GM12878 (cell line): ENCODE measurements around the gene TDP1. TPM values are rescaled to one million over a fixed set of nuclear protein-coding genes. Genes with fewer than 3 reads are reported as not detected.

ENCODE experiments used
- ATAC-seq: fragments of 200-7000 bp; cut with Tn5 transposase; 3 replicates; pipeline ENCODE4 v1.9.1; 2020; ENCODE audit warnings: mild to moderate bottlenecking, moderate library complexity
- BruUV-seq: library from RNA; stranded (reverse); fragments of 400-500 nt; replicated peaks from 2 replicates; lab custom pipeline; 2021; lab: Mats Ljungman, UMichigan
- CTCF ChIA-PET: fragments of 300-600 bp; sonication (Branson Sonifier 250); formaldehyde crosslinking; extraction: SDS; loops from one replicate; lab custom pipeline; 2021; ENCODE audit warnings: inconsistent platforms; lab: Yijun Ruan, JAX
- POLR2A ChIA-PET: fragments of 350-600 bp; formaldehyde crosslinking; extraction: SDS; loops from one replicate; lab custom pipeline; 2021; ENCODE audit warnings: inconsistent platforms; lab: Charles Lee
- RAD21 ChIA-PET: fragments of 300-600 bp; sonication (Branson Sonifier 250); formaldehyde crosslinking; loops from one replicate; lab custom pipeline; 2023; ENCODE audit warnings: antibody characterized with exemption; ENCODE audit not compliant: unreplicated experiment; lab: Charles Lee
- SMC1A ChIA-PET: fragments of 300-600 bp; sonication (Branson Sonifier 250); formaldehyde crosslinking; loops from one replicate; lab custom pipeline; 2023; ENCODE audit not compliant: unreplicated experiment, uncharacterized antibody; lab: Charles Lee
- DNase-seq: peaks from one replicate; pipeline ENCODE4 v3.0.0-alpha.2; 2011; ENCODE audit warnings: low read depth, low spot score
- FAIRE-seq: peaks from 3 replicates; lab custom pipeline; 2011; peaks lifted over from hg19 to GRCh38; lab: Jason Lieb, UNC
- H2AFZ ChIP-seq: 2 replicates; pipeline ENCODE4 v1.6.0; 2011; ENCODE audit warnings: low read depth, low read length, control low read depth; ENCODE audit not compliant: control insufficient read depth
- H3K27ac ChIP-seq: 2 replicates; pipeline ENCODE4 v1.5.1; 2011; ENCODE audit warnings: control low read depth; ENCODE audit not compliant: control insufficient read depth, insufficient read depth
- H3K27me3 ChIP-seq, 2 experiments: replicated peaks in 1 of 2; 2 replicates each; pipeline versions ENCODE4 v1.6.0 to v1.6.1; 2011; ENCODE audit warnings: low read length in 1 of 2; ENCODE audit not compliant: control insufficient read depth in 2 of 2, insufficient read depth in 2 of 2
- H3K36me3 ChIP-seq, 2 experiments: 2 replicates each; pipeline ENCODE4 v1.5.1; 2011; ENCODE audit warnings: low read length in 1 of 2; ENCODE audit not compliant: control insufficient read depth in 2 of 2, insufficient read depth in 2 of 2
- H3K4me1 ChIP-seq: 2 replicates; pipeline ENCODE4 v1.6.1; 2011; ENCODE audit warnings: mild to moderate bottlenecking, low read length, moderate library complexity, mixed read lengths; ENCODE audit not compliant: control insufficient read depth, insufficient read depth
- H3K4me2 ChIP-seq: 2 replicates; pipeline ENCODE4 v1.6.0; 2011; ENCODE audit warnings: control low read depth; ENCODE audit not compliant: control insufficient read depth, insufficient read depth
- H3K4me3 ChIP-seq: fragments of 200-600 bp; sonication (generic); 2 replicates; pipeline ENCODE4 v1.5.1; 2016
- H3K79me2 ChIP-seq: 2 replicates; pipeline ENCODE4 v1.6.0; 2011; ENCODE audit warnings: low read length; ENCODE audit not compliant: control insufficient read depth, insufficient read depth
- H3K9ac ChIP-seq: 2 replicates; pipeline ENCODE4 v1.8.0; 2011; ENCODE audit warnings: low read length, control low read depth, mixed read lengths; ENCODE audit not compliant: control insufficient read depth, insufficient read depth
- H3K9me3 ChIP-seq: replicated peaks from 3 replicates; pipeline ENCODE4 v1.5.1; 2011; ENCODE audit warnings: mild to moderate bottlenecking, low read length; ENCODE audit not compliant: control insufficient read depth, insufficient read depth
- H4K20me1 ChIP-seq: 2 replicates; pipeline ENCODE4 v1.6.0; 2011; ENCODE audit not compliant: control insufficient read depth, insufficient read depth
- ASH2L ChIP-seq: fragments of 300-600, 200-600 bp; sonication (generic); IDR thresholded peaks from 2 replicates; pipeline ENCODE4 v1.6.1; 2017; ENCODE audit warnings: low read depth, mild to moderate bottlenecking, borderline replicate concordance
- BHLHE40 ChIP-seq, 2 experiments: fragments of 450-650 bp in 1 of 2; IDR thresholded peaks; 2 replicates each; pipeline ENCODE4 v1.6.1; 2011 to 2017; ENCODE audit warnings: low read depth in 2 of 2, borderline replicate concordance in 1 of 2, improper control_type of control experiment in 1 of 2, low read length in 1 of 2, mild to moderate bottlenecking in 1 of 2
- CEBPB ChIP-seq, 2 experiments: fragments of 150-350 bp in 1 of 2; IDR thresholded peaks; 2 replicates each; pipeline ENCODE4 v1.6.1; 2012 to 2014; ENCODE audit warnings: low read depth in 2 of 2, low read length in 2 of 2, borderline replicate concordance in 1 of 2, inconsistent platforms in 1 of 2
- EGR1 ChIP-seq, 2 experiments: IDR thresholded peaks; 1 replicate in 1 of 2; 2 replicates in 1 of 2; pipeline ENCODE4 v1.6.1; 2011 to 2012; ENCODE audit warnings: low read depth in 2 of 2, low read length in 2 of 2, borderline replicate concordance in 1 of 2, mild to moderate bottlenecking in 1 of 2, moderate library complexity in 1 of 2
- MXI1 ChIP-seq: fragments of 150-350 bp; IDR thresholded peaks from 2 replicates; pipeline ENCODE4 v1.6.1; 2011; ENCODE audit warnings: low read depth, mild to moderate bottlenecking, inconsistent platforms, low read length, improper control_type of control experiment
- MYC ChIP-seq: IDR thresholded peaks from 2 replicates; pipeline ENCODE4 v1.6.1; 2011; ENCODE audit warnings: mild to moderate bottlenecking, low read length, moderate library complexity, inconsistent platforms; ENCODE audit not compliant: insufficient read depth, insufficient replicate concordance, insufficient read length, severe bottlenecking
- NFXL1 ChIP-seq: fragments of 450-650 bp; IDR thresholded peaks from 2 replicates; pipeline ENCODE4 v1.6.1; 2017; ENCODE audit warnings: antibody characterized with exemption, mild to moderate bottlenecking, borderline replicate concordance
- PAX5 ChIP-seq: IDR thresholded peaks from 2 replicates; pipeline ENCODE4 v1.6.1; 2011; ENCODE audit warnings: low read depth, low read length, borderline replicate concordance
- PAX8 ChIP-seq: fragments of 450-650 bp; IDR thresholded peaks from 2 replicates; pipeline ENCODE4 v1.6.1; 2017; ENCODE audit warnings: mild to moderate bottlenecking, moderate library complexity
- POU2F2 ChIP-seq: IDR thresholded peaks from 3 replicates; pipeline ENCODE4 v1.6.1; 2011; ENCODE audit warnings: low read depth, mild to moderate bottlenecking, low read length, borderline replicate concordance
- SRF ChIP-seq, 2 experiments: IDR thresholded peaks; 2 replicates each; pipeline ENCODE4 v1.6.1; 2011; ENCODE audit warnings: low read depth in 2 of 2, low read length in 2 of 2, mild to moderate bottlenecking in 1 of 2, moderate library complexity in 1 of 2
- WGBS: methylation state at CpG from one replicate; pipeline ENCODE4 v1.1.6; 2016; ENCODE audit warnings: low lambda C conversion rate; ENCODE audit not compliant: insufficient replicate concordance, insufficient coverage; ENCODE audit errors: missing lambda C conversion rate; 5-methylcytosine and 5-hydroxymethylcytosine counted together
- in situ Hi-C: fragments of 300-500 bp; cut with MboI; formaldehyde crosslinking; loops from 9 replicates; pipeline ENCODE4 v1.14.3; 2018; ENCODE audit warnings: mixed read lengths
- intact Hi-C: fragments of 100-400 bp; cut with micrococcal nuclease; formaldehyde crosslinking; loops from one replicate; pipeline ENCODE4 v1.14.2; 2022; ENCODE audit not compliant: unreplicated experiment
- polyA plus RNA-seq, 11 experiments: library from polyadenylated mRNA; depleted of rRNA in 4 of 11; unstranded in 6 of 11; stranded (reverse) in 5 of 11; fragments of >200 nt; fragmentation: Nextera tagmentation in 4 of 11; fragmentation: Illumina TruSeq in 1 of 11; extraction: Ambion mirVana in 4 of 11; extraction: Trizol in 1 of 11; gene quantifications; 1 replicate in 1 of 11; 2 replicates in 10 of 11; pipeline versions ENCODE4 v1.2.1 to v1.2.3, GENCODE V29; 2011 to 2016; ENCODE audit warnings: inconsistent platforms in 2 of 11, missing spikeins in 2 of 11, low read depth in 1 of 11
- total RNA-seq, 4 experiments: library from RNA; depleted of rRNA in 3 of 4; stranded (reverse); fragments of >200 nt in 3 of 4; fragmentation: Illumina TruSeq in 1 of 4; extraction: Trizol in 1 of 4; gene quantifications; 2 replicates each; pipeline versions ENCODE4 v1.2.1 to v1.2.3, GENCODE V29; 2013 to 2021
- TF ChIP-seq, protein P1 (sequence below): fragments of 450-650 bp; IDR thresholded peaks from 2 replicates; pipeline ENCODE4 v1.6.1; 2018; ENCODE audit warnings: borderline replicate concordance, mild to moderate bottlenecking; ENCODE audit not compliant: partially characterized antibody
- TF ChIP-seq, protein P2 (sequence below): fragments of 450-650 bp; formaldehyde crosslinking; IDR thresholded peaks from 2 replicates; pipeline ENCODE4 v1.4.0; 2022; ENCODE audit warnings: mild to moderate bottlenecking, moderate library complexity

Gene TDP1
- total and polyA plus RNA-seq, 10 of the 15 experiments (the other 5 are each of a cell fraction or from before 2014, with no cell fraction given), result 40.2 to 60.4 (median 54.1) TPM

DNA sequence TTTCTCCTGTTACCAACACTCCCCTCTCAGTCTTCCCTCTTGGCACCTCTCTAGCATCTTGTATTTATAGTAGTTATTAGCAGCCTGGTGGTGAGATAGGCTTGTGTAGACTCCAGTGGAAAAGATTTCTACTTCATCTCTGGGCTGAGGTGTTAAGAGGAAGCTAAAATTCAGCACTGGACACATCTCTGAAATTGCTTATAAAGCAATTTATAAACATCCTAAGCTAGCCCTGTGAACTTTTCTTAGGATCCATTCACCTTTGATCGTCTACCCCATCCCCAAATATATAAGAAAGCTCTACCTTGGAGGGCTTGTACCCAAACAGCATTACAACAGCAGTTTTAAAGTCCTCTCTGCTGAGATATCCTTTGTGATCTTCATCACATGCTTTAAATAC is 2.1 kb upstream of the TDP1 start (continued):
- TF ChIP-seq POU2F2 (no peak), MXI1 (no peak)

DNA sequence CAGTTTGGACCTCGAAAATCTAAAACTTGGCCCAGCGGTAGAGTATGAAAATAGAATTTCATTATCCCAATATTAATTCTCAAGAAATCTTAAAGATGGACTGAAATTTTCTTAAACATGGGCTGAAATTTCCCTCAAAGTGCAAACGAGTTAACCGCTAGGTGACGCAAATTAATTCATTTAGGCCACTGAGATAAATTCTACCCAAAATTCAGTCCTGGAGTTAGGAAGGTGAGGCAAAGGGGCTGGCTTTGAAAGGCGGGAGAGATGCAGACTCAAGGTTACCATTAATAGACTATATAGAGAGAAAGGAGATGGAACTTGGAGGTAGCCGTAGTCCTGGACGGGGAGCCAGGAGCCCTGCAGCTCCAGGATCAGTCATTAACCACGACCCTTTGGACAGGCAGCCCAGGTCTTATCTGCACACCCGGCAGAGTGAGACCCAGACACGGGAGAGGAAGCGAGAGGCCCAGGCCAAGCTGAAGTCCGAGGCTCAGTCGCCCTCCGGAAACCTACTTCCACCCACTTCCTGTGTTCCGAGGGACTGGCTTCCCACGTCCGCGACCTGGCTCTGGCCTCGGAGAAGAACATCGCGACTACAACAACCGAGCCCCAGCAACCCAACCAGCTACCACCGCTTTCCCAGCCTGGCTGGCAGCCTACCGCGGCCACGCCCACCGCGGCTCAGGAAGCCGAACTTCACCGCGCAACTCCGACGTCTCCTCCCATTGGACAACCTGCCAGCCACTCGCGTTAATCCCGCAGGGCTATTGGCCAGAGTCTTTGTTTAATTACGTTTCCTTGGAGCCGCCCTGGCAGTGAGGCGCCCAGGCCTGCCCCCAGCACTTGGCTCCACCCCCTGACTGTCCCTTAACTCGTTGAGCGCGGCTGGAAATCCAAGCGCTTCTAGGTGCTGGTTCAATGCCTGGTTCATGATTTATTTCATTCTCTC is 1.4 kb upstream of the TDP1 start, which contains the start of gene EFCAB11:
EFCAB11 (minus strand) TSS at position 661 of the 952 bp plus-strand sequence; CDS start at position 591, 70 bp downstream.
- TSS peak; percentile 74 for BruUV-seq
- intact Hi-C loops (loop anchor here (1.0 to 10.0 kb wide), 3 partner anchors 428 to 1960 kb away; partner anchors contain the start of genes FOXN3 and GALC), in situ Hi-C loops (no loop called here)
- Histone ChIP-seq H3K9ac (peak within 1 kb of the TSS; percentile 93), H3K4me3 (peak within 1 kb of the TSS; percentile 65), H3K79me2 (peaks cover 27% of the 10 kb centered on the region), H3K27ac (peak within 1 kb of the TSS; percentile 94), H3K36me3 (peaks cover 0 to 5% of the 10 kb centered on the region in 2 experiments; a peak in 1 of 4 replicates), H3K4me2 (peak within 1 kb of the TSS; percentile 100), H3K4me1 (peaks cover 6% of the 10 kb centered on the region), H3K9me3 (peaks cover 7% of the 10 kb centered on the region; the same call in 1 of the 3 replicates), H4K20me1 (no peaks in the 10 kb centered on the region), H2AFZ (peak within 1 kb of the TSS; percentile 98), H3K27me3 (no peaks in the 10 kb centered on the region)
- 1% methylated on average over 44 of the region's 44 CpGs for WGBS
- FAIRE-seq, result peak; percentile 99
- CTCF ChIA-PET, result interaction anchor here (0.6 to 2.8 kb wide), 3 partner anchors 16 to 201 kb away, joined by 3 to 16 read pairs (median 4); no protein-coding TSS in a partner anchor
- POLR2A ChIA-PET, result interaction anchor here (1.2 to 1.3 kb wide), 2 partner anchors 14 to 28 kb away, joined by 3 read pairs; no protein-coding TSS in a partner anchor
- RAD21 ChIA-PET, result interaction anchor here (0.9 kb wide), 1 partner anchor 16 kb away, joined by 3 read pairs; no protein-coding TSS in a partner anchor
- SMC1A ChIA-PET, result interaction anchor here (0.5 to 1.0 kb wide), 4 partner anchors 8 to 790 kb away, joined by 3 to 4 read pairs (median 3); no protein-coding TSS in a partner anchor
- ATAC-seq, result peak; percentile 92
- DNase-seq, result peak; percentile 93
- TF ChIP-seq CEBPB (IDR thresholded peaks at IDR 0.05; ENCODE audit: borderline replicate concordance in 1 of 2, low read depth in 2 of 2, low read length in 2 of 2) (no peak), ASH2L (no peak), PAX5 (no peak; the same call in 1 of the 2 replicates), MYC (no peak), PAX8 (no peak), BHLHE40 (IDR thresholded peaks at IDR 0.05; ENCODE audit: borderline replicate concordance in 1 of 2, low read depth in 2 of 2, low read length in 1 of 2) (peak in 1 of 2 experiments; percentile 15; a peak in 1 of 4 replicates), NFXL1 (no peak), SRF (IDR thresholded peaks at IDR 0.05; ENCODE audit: low read depth in 2 of 2, low read length in 2 of 2) (no peak), EGR1 (IDR thresholded peaks at IDR 0.05; ENCODE audit: borderline replicate concordance in 1 of 2, low read depth in 2 of 2, low read length in 2 of 2) (peak in 1 of 2 experiments; percentile 41; a peak in 1 of 3 replicates)
- TF ChIP-seq, protein P1, sequence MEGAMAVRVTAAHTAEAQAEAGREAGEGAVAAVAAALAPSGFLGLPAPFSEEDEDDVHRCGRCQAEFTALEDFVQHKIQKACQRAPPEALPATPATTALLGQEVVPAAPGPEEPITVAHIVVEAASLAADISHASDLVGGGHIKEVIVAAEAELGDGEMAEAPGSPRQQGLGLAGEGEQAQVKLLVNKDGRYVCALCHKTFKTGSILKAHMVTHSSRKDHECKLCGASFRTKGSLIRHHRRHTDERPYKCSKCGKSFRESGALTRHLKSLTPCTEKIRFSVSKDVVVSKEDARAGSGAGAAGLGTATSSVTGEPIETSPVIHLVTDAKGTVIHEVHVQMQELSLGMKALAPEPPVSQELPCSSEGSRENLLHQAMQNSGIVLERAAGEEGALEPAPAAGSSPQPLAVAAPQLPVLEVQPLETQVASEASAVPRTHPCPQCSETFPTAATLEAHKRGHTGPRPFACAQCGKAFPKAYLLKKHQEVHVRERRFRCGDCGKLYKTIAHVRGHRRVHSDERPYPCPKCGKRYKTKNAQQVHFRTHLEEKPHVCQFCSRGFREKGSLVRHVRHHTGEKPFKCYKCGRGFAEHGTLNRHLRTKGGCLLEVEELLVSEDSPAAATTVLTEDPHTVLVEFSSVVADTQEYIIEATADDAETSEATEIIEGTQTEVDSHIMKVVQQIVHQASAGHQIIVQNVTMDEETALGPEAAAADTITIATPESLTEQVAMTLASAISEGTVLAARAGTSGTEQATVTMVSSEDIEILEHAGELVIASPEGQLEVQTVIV, result peak; percentile 40
- TF ChIP-seq, protein P2, sequence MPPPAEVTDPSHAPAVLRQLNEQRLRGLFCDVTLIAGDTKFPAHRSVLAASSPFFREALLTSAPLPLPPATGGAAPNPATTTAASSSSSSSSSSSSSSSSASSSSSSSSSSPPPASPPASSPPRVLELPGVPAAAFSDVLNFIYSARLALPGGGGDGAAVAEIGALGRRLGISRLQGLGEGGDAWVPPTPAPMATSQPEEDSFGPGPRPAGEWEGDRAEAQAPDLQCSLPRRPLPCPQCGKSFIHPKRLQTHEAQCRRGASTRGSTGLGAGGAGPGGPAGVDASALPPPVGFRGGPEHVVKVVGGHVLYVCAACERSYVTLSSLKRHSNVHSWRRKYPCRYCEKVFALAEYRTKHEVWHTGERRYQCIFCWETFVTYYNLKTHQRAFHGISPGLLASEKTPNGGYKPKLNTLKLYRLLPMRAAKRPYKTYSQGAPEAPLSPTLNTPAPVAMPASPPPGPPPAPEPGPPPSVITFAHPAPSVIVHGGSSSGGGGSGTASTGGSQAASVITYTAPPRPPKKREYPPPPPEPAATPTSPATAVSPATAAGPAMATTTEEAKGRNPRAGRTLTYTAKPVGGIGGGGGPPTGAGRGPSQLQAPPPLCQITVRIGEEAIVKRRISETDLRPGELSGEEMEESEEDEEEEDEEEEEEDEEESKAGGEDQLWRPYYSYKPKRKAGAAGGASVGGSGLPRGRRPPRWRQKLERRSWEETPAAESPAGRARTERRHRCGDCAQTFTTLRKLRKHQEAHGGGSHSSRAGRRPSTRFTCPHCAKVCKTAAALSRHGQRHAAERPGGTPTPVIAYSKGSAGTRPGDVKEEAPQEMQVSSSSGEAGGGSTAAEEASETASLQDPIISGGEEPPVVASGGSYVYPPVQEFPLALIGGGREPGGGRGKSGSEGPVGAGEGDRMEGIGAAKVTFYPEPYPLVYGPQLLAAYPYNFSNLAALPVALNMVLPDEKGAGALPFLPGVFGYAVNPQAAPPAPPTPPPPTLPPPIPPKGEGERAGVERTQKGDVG, result no peak
